Measurements from ENCODE around the gene MCOLN1. TPM values are rescaled to one million over a fixed set of nuclear protein-coding genes. Genes with fewer than 3 reads are reported as not detected.

MCOLN1 gene
- total and polyA plus RNA-seq, 2 donors (not counting 3 experiments of a cell fraction or from before 2014, with no cell fraction given): 23.0 to 60.9 TPM

- Histone ChIP-seq H3K27me3 (ENCODE audit: control insufficient read depth in 2 of 2, insufficient read depth in 2 of 2, low read length in 2 of 2) (no peaks in the 10 kb centered on the region), H3K9ac (replicated peaks; ENCODE audit: extremely low read depth, insufficient read depth, low read length) (peak within 1 kb of the TSS; percentile 71), H3K27ac (ENCODE audit: insufficient read depth, low read depth, low read length) (peak within 1 kb of the TSS; percentile 50), H4K20me1 (replicated peaks; ENCODE audit: control insufficient read depth, extremely low read depth, insufficient read depth, low read length) (no peaks in the 10 kb centered on the region), H3K9me1 (replicated peaks; ENCODE audit: control insufficient read depth, extremely low read depth, insufficient read depth, low read length) (no peaks in the 10 kb centered on the region), H2AFZ (ENCODE audit: low read depth, low read length) (peak within 1 kb of the TSS; percentile 92), H3K4me2 (ENCODE audit: insufficient read depth, low read length) (peak within 1 kb of the TSS; percentile 93), H3K4me3 (replicated peaks in 1 of 3; ENCODE audit: insufficient read depth in 1 of 3, low read depth in 1 of 3, low read length in 3 of 3) (peak within 1 kb of the TSS; percentile 55 to 97 (median 82)), H3K36me3 (ENCODE audit: control insufficient read depth in 2 of 2, extremely low read depth in 1 of 2, insufficient read depth in 2 of 2, low read length in 2 of 2) (peaks cover 3 to 5% of the 10 kb centered on the region in 2 experiments), H3K4me1 (ENCODE audit: control insufficient read depth, extremely low read depth, insufficient read depth, low read length) (peaks cover 8% of the 10 kb centered on the region), H3K79me2 (ENCODE audit: control insufficient read depth, insufficient read depth, low read length) (no peaks in the 10 kb centered on the region), H3K9me3 (replicated peaks; ENCODE audit: control insufficient read depth, insufficient read depth, low read length) (no peaks in the 10 kb centered on the region)
- dilution Hi-C loops (cut with MboI; ENCODE audit: extremely low pct_ligation_motif_present, low sequenced_read_pairs): no loop called here
- ChIA-PET CTCF (interaction anchor here (0.8 to 2.0 kb wide), 3 partner anchors 13 to 140 kb away, joined by 3 to 4 read pairs (median 4); partner anchors contain the start of gene MCOLN1), POLR2A (no interaction called here)
- TF ChIP-seq MYC (IDR thresholded peaks at IDR 0.05; ENCODE audit: low read depth, low read length) (no peak), POLR2A (IDR thresholded peaks at IDR 0.05; ENCODE audit: low read depth, low read length) (peak; percentile 8), POLR2AphosphoS5 (IDR thresholded peaks at IDR 0.05; ENCODE audit: insufficient read depth, low read depth, low read length) (peak; percentile 64), CTCF (IDR thresholded peaks at IDR 0.05; ENCODE audit: extremely low read depth in 1 of 2, insufficient read depth in 1 of 2, low read depth in 1 of 2, low read length in 2 of 2) (peak in 1 of 2 donors; percentile 0)
- no TSS peak for BruUV-seq (replicated peaks)
- FAIRE-seq (peak; percentile 96), DNase-seq (ENCODE audit: low read depth, low spot score) (peak; percentile 95)
- intact Hi-C loops (cut with micrococcal nuclease): loop anchor here (1.0 to 2.0 kb wide), 2 partner anchors 47 to 94 kb away; partner anchors contain the start of genes PET100, PEX11G and XAB2
Measured at GRCh38 chr19:7535047-7535997, 12.9 kb downstream of the MCOLN1 start, which contains the start of gene PNPLA6. TSS of gene PNPLA6 (plus strand) at chr19:7535717. CDS start at chr19:7535789, 72 bp downstream.
